ENCODE measurements around the gene MACF1.
"Not testable (repeated sequence)": the region's sequence is repeated elsewhere in the genome, so short reads cannot be mapped to it uniquely, and the experiment has no call there.

Gene MACF1

GRCh38 chr1:39525366-39526165 is 321.1 kb downstream of the MACF1 start:
- no peaks in the 10 kb centered on the region for H3K27me3 Mint-ChIP-seq
- peaks cover 28 to 33% of the 10 kb centered on the region in 2 donors for H3K4me1 Mint-ChIP-seq
- peak overlapping the region; percentile 96 for H3K27ac Mint-ChIP-seq
- peak overlapping the region; percentile 62 to 69 for H3K4me3 Mint-ChIP-seq
- no peaks in the 10 kb centered on the region for H3K9me3 Mint-ChIP-seq
- DNase-seq: peak; percentile 90
- peaks cover 46 to 48% of the 10 kb centered on the region in 2 donors for H3K36me3 Mint-ChIP-seq
- peak; percentile 99 for ATAC-seq (replicated peaks)

GRCh38 chr1:39526466-39527189 is 322.1 kb downstream of the MACF1 start:
- Mint-ChIP-seq H3K4me1 (peaks cover 28 to 33% of the 10 kb centered on the region in 2 donors), H3K36me3 (peaks cover 55 to 56% of the 10 kb centered on the region in 2 donors), H3K27ac (peak overlapping the region; percentile 96), H3K9me3 (no peaks in the 10 kb centered on the region), H3K27me3 (no peaks in the 10 kb centered on the region), H3K4me3 (peak overlapping the region; percentile 53 to 62)
- ATAC-seq (replicated peaks) (no peak), DNase-seq (no peak)

GRCh38 chr1:39527190-39527579 is 322.7 kb downstream of the MACF1 start:
- Mint-ChIP-seq H3K4me1 (peaks cover 28 to 33% of the 10 kb centered on the region in 2 donors), H3K36me3 (peaks cover 59 to 61% of the 10 kb centered on the region in 2 donors)
- H3K4me3 Mint-ChIP-seq; H3K27me3 Mint-ChIP-seq; ATAC-seq (replicated peaks); H3K27ac Mint-ChIP-seq; DNase-seq; H3K9me3 Mint-ChIP-seq: not testable (repeated sequence)

GRCh38 chr1:39528082-39528481 is 323.6 kb downstream of the MACF1 start:
- Mint-ChIP-seq H3K36me3 (peaks cover 62 to 63% of the 10 kb centered on the region in 2 donors), H3K9me3 (no peaks in the 10 kb centered on the region), H3K4me1 (peaks cover 28 to 33% of the 10 kb centered on the region in 2 donors), H3K27ac (no peak overlapping the region), H3K4me3 (no peak overlapping the region), H3K27me3 (no peaks in the 10 kb centered on the region)
- DNase-seq (no peak), ATAC-seq (replicated peaks) (no peak)

GRCh38 chr1:39529901-39530535 is 325.5 kb downstream of the MACF1 start:
- Mint-ChIP-seq H3K4me1 (peaks cover 14% of the 10 kb centered on the region in 2 donors), H3K27ac (no peak overlapping the region), H3K36me3 (peaks cover 56 to 59% of the 10 kb centered on the region in 2 donors), H3K4me3 (no peak overlapping the region), H3K27me3 (no peaks in the 10 kb centered on the region), H3K9me3 (no peaks in the 10 kb centered on the region)
- ATAC-seq (replicated peaks) (no peak), DNase-seq (no peak)

- ATAC-seq (replicated peaks): no peak
- H3K4me1 Mint-ChIP-seq: peaks cover 0 to 5% of the 10 kb centered on the region in 2 donors
- no peaks in the 10 kb centered on the region for H3K27me3 Mint-ChIP-seq
- H3K4me3 Mint-ChIP-seq: no peak overlapping the region
- H3K9me3 Mint-ChIP-seq: no peaks in the 10 kb centered on the region
- DNase-seq: no peak
- peak overlapping the region; percentile 38 for H3K27ac Mint-ChIP-seq
- H3K36me3 Mint-ChIP-seq: peaks cover 59% of the 10 kb centered on the region in 2 donors
Observed at GRCh38 chr1:39531526-39531925, 327.0 kb downstream of the MACF1 start.

- ATAC-seq (replicated peaks) (no peak), DNase-seq (no peak)
- Mint-ChIP-seq H3K27me3 (no peaks in the 10 kb centered on the region), H3K4me1 (peaks cover 0 to under 1% of the 10 kb centered on the region in 2 donors), H3K9me3 (no peaks in the 10 kb centered on the region), H3K27ac (no peak overlapping the region), H3K4me3 (no peak overlapping the region), H3K36me3 (peaks cover 52 to 60% of the 10 kb centered on the region in 2 donors)
Observed at GRCh38 chr1:39533442-39533841, 328.9 kb downstream of the MACF1 start.

Data from stimulated activated naive B cell treated with anti-CD40 and anti-IgM and Interleukin-4, amounts not matched to agents 10 μg/mL and 1 μg/mL and 100 μg/mL, for 72 hours (primary cell).